Adrenal gland (tissue), 12 donors: ENCODE results near the gene IL18R1. TPM values are rescaled to one million over a fixed set of nuclear protein-coding genes. Genes with fewer than 3 reads are reported as not detected.

Experiments used
- DNase-seq, 7 donors: peaks; one replicate each; pipeline ENCODE4 v3.0.0-alpha.2; 2019 to 2020
- H3K27ac ChIP-seq, 5 donors: fragments of 200-600 bp; sonication (generic) in 4 of 5; 1 replicate in 3 of 5; 2 replicates in 2 of 5; pipeline versions ENCODE4 v1.5.1 to v1.8.0; 2016 to 2020; ENCODE audit warnings: mild to moderate bottlenecking in 1 of 5
- H3K27me3 ChIP-seq: fragments of 200-600 bp; 2 replicates; pipeline ENCODE4 v1.8.0; 2021
- H3K36me3 ChIP-seq, 2 donors: fragments of 200-600 bp; replicated peaks in 1 of 2; 1 replicate in 1 of 2; 2 replicates in 1 of 2; pipeline versions ENCODE4 v1.5.1 to v1.8.0; 2018 to 2022
- H3K4me1 ChIP-seq, 2 donors: fragments of 200-600 bp; replicated peaks in 1 of 2; 1 replicate in 1 of 2; 2 replicates in 1 of 2; pipeline versions ENCODE4 v1.5.1 to v1.8.0; 2018 to 2021
- H3K4me3 ChIP-seq, 4 donors: fragments of 200-600 bp; sonication (generic) in 3 of 4; one replicate each; pipeline ENCODE4 v1.5.1; 2016 to 2018
- H3K9me3 ChIP-seq, 3 donors: fragments of 200-600 bp; sonication (generic) in 1 of 3; replicated peaks in 1 of 3; 1 replicate in 2 of 3; 2 replicates in 1 of 3; pipeline versions ENCODE4 v1.5.1 to v1.8.0; 2016 to 2021
- CTCF ChIP-seq, 6 experiments: fragments of 450-650 bp in 4 of 6; fragments of 200-600 bp in 2 of 6; sonication (generic) in 1 of 6; IDR thresholded peaks; 1 replicate in 5 of 6; 2 replicates in 1 of 6; pipeline versions ENCODE4 v1.5.1 to v1.8.0; 2016 to 2021; ENCODE audit warnings: antibody characterized with exemption in 6 of 6, mild to moderate bottlenecking in 2 of 6, moderate library complexity in 1 of 6
- POLR2A ChIP-seq, 2 donors: fragments of 450-650 bp; IDR thresholded peaks; one replicate each; pipeline ENCODE4 v1.6.1; 2017; ENCODE audit warnings: antibody characterized with exemption in 2 of 2, mild to moderate bottlenecking in 2 of 2, moderate library complexity in 1 of 2
- WGBS, 4 donors: extraction: QIAGEN DNeasy Blood & Tissue Kit in 2 of 4; methylation state at CpG; one replicate each; pipeline versions ENCODE4 v1.1.5 to v1.1.7; 2013 to 2017; 5-methylcytosine and 5-hydroxymethylcytosine counted together
- intact Hi-C, 2 donors: fragments of 100-400 bp; cut with DNase I; formaldehyde crosslinking; loops; one replicate each; pipeline versions ENCODE4 v1.14.1 to v1.15.0; 2022 to 2023
- polyA plus RNA-seq, 3 donors: library from polyadenylated mRNA; stranded (reverse); fragments of 200-250 nt in 2 of 3; fragments of 350-450 nt in 1 of 3; fragmentation: Illumina TruSeq in 1 of 3; extraction: RNeasy Lipid Tissue Mini Kit (QIAGEN cat#74804) in 1 of 3; gene quantifications; one replicate each; pipeline ENCODE4 v1.2.3, GENCODE V29; 2013 to 2014
- total RNA-seq, 9 donors: library from RNA; depleted of rRNA in 4 of 9; stranded (reverse); fragments of >200 nt in 4 of 9; fragments of 120-200 nt in 1 of 9; fragmentation: NEBNext Ultra II Directional in 1 of 9; extraction: Animal tissue kit (Norgen Biotek cat#: 25700) in 1 of 9; gene quantifications; one replicate each; pipeline versions ENCODE4 v1.1.0 to v1.2.4, GENCODE V29; 2013 to 2023
- donor health status: healthy with polysubstance abuse.
- donor health status: Bipolar disorder and iron deficiency.
- donor health status: DM: yes; HTN: yes; CAD: no.
- donor health status: DM: no; HTN: no; CAD: no.
- donor health status: DM: no; HTN: no; CAD: no.
- donor health status: DM: yes; HTN: yes; CAD: no.

IL18R1 gene
- total and polyA plus RNA-seq, 12 donors = 1.2 to 5.5 (median 3.9) TPM

GRCh38 chr2:102367331-102367971, 11.9 kb downstream of the IL18R1 start:
- intact Hi-C loops = no loop called here
- Histone ChIP-seq H3K27ac (no peak overlapping the region), H3K4me1 (no peaks in the 10 kb centered on the region), H3K9me3 (no peaks in the 10 kb centered on the region), H3K4me3 (no peak overlapping the region), H3K27me3 (no peaks in the 10 kb centered on the region), H3K36me3 (no peaks in the 10 kb centered on the region)
- no peak for TF ChIP-seq CTCF (IDR thresholded peaks at IDR 0.05)
- TF ChIP-seq POLR2A (IDR thresholded peaks at IDR 0.05) = no peak
- DNase-seq = no peak
- 69 to 79% (median 75%) methylated on average over 6 of the region's 6 CpGs for WGBS, 4 donors

- no peak overlapping the region for H3K4me3 ChIP-seq
- DNase-seq = no peak
- no peaks in the 10 kb centered on the region for H3K9me3 ChIP-seq
- no peak overlapping the region for H3K27ac ChIP-seq
- 72 to 80% (median 80%) methylated on average over 4 to 5 of the region's 5 CpGs for WGBS, 4 donors
- no peak for TF ChIP-seq POLR2A (IDR thresholded peaks at IDR 0.05)
- no peak for TF ChIP-seq CTCF (IDR thresholded peaks at IDR 0.05)
- no peaks in the 10 kb centered on the region for H3K4me1 ChIP-seq
- no peaks in the 10 kb centered on the region for H3K27me3 ChIP-seq
- intact Hi-C loops = no loop called here
- H3K36me3 ChIP-seq = no peaks in the 10 kb centered on the region
These were observed 13.0 kb downstream of the IL18R1 start for GRCh38 chr2:102368461-102369109.

GRCh38 chr2:102369866-102370265, 14.3 kb downstream of the IL18R1 start:
- Histone ChIP-seq H3K27ac (no peak overlapping the region), H3K9me3 (no peaks in the 10 kb centered on the region), H3K36me3 (no peaks in the 10 kb centered on the region), H3K4me3 (no peak overlapping the region), H3K4me1 (no peaks in the 10 kb centered on the region), H3K27me3 (no peaks in the 10 kb centered on the region)
- 81 to 88% (median 85%) methylated on average over 1 of the region's 1 CpG for WGBS, 4 donors
- no peak for DNase-seq
- intact Hi-C loops = no loop called here
- no peak for TF ChIP-seq CTCF (IDR thresholded peaks at IDR 0.05)
- TF ChIP-seq POLR2A (IDR thresholded peaks at IDR 0.05) = no peak

- Histone ChIP-seq H3K4me3 (no peak overlapping the region), H3K27me3 (no peaks in the 10 kb centered on the region), H3K36me3 (no peaks in the 10 kb centered on the region), H3K9me3 (no peaks in the 10 kb centered on the region), H3K4me1 (no peaks in the 10 kb centered on the region), H3K27ac (no peak overlapping the region)
- DNase-seq = no peak
- intact Hi-C loops = no loop called here
- no peak for TF ChIP-seq POLR2A (IDR thresholded peaks at IDR 0.05)
- TF ChIP-seq CTCF (IDR thresholded peaks at IDR 0.05) = no peak
- WGBS, 4 donors = 47 to 63% (median 57%) methylated on average over 1 of the region's 1 CpG
These were observed 20.5 kb downstream of the IL18R1 start for GRCh38 chr2:102376052-102376591.
